Mesothelial cell of epicardium (in vitro differentiated cells): ENCODE measurements around the gene TMEM123. TPM values are rescaled to one million over a fixed set of nuclear protein-coding genes. Genes with fewer than 3 reads are reported as not detected.

ENCODE experiments used
- DNase-seq, 2 experiments: peaks; one replicate each; pipeline ENCODE4 v3.0.0; 2021; ENCODE audit warnings: low spot score in 2 of 2; ENCODE audit not compliant: unreplicated experiment in 2 of 2
- H3K27ac Mint-ChIP-seq: 2 replicates; pipeline ENCODE4 v1.8.0; 2021; ENCODE audit warnings: mixed read lengths
- H3K27me3 Mint-ChIP-seq: 2 replicates; pipeline ENCODE4 v1.8.0; 2021; ENCODE audit warnings: low read depth, mixed read lengths
- H3K36me3 Mint-ChIP-seq: 2 replicates; pipeline ENCODE4 v1.8.0; 2021; ENCODE audit warnings: mixed read lengths
- H3K4me1 Mint-ChIP-seq: 2 replicates; pipeline ENCODE4 v1.8.0; 2021; ENCODE audit warnings: mixed read lengths
- H3K4me3 Mint-ChIP-seq: 2 replicates; pipeline ENCODE4 v1.8.0; 2021; ENCODE audit warnings: mild to moderate bottlenecking, moderate library complexity, mixed read lengths
- H3K9me3 Mint-ChIP-seq: 2 replicates; pipeline ENCODE4 v1.8.0; 2021; ENCODE audit warnings: mixed read lengths
- CTCF ChIP-seq: fragments of 200-600 bp; sonication (generic); IDR thresholded peaks from one replicate; pipeline ENCODE4 v1.5.0; 2021; ENCODE audit warnings: antibody characterized with exemption; ENCODE audit not compliant: unreplicated experiment
- total RNA-seq: library from RNA; stranded (reverse); gene quantifications from 3 replicates; pipeline ENCODE4 v1.2.1, GENCODE V29; 2021

Gene TMEM123
- total RNA-seq, 1 donor from 2014 or later: 131 TPM

- Mint-ChIP-seq H3K9me3 (no peaks in the 10 kb centered on the region), H3K4me3 (no peak overlapping the region), H3K4me1 (peaks cover 30% of the 10 kb centered on the region), H3K27me3 (no peaks in the 10 kb centered on the region), H3K36me3 (no peaks in the 10 kb centered on the region), H3K27ac (no peak overlapping the region)
- no peak for TF ChIP-seq CTCF
- DNase-seq: no peak
Measured at GRCh38 chr11:102465696-102466095, 13.1 kb upstream of the TMEM123 start.

- H3K4me3 Mint-ChIP-seq: no peak overlapping the region
- no peaks in the 10 kb centered on the region for H3K36me3 Mint-ChIP-seq
- DNase-seq: no peak
- TF ChIP-seq CTCF: no peak
- H3K27me3 Mint-ChIP-seq: no peaks in the 10 kb centered on the region
- no peak overlapping the region for H3K27ac Mint-ChIP-seq
- no peaks in the 10 kb centered on the region for H3K9me3 Mint-ChIP-seq
- peaks cover 29% of the 10 kb centered on the region for H3K4me1 Mint-ChIP-seq
Measured at GRCh38 chr11:102464859-102465500, 12.4 kb upstream of the TMEM123 start.

GRCh38 chr11:102464037-102464436 is 11.5 kb upstream of the TMEM123 start:
- no peak for TF ChIP-seq CTCF
- Mint-ChIP-seq H3K4me3 (no peak overlapping the region), H3K27me3 (no peaks in the 10 kb centered on the region), H3K9me3 (no peaks in the 10 kb centered on the region), H3K36me3 (no peaks in the 10 kb centered on the region), H3K4me1 (peaks cover 21% of the 10 kb centered on the region), H3K27ac (no peak overlapping the region)
- DNase-seq: no peak

- no peaks in the 10 kb centered on the region for H3K36me3 Mint-ChIP-seq
Measured at GRCh38 chr11:102462610-102463009, 10.0 kb upstream of the TMEM123 start.

GRCh38 chr11:102459393-102459792 is 6.8 kb upstream of the TMEM123 start:
- Mint-ChIP-seq H3K4me3 (no peak overlapping the region), H3K27ac (no peak overlapping the region), H3K36me3 (no peaks in the 10 kb centered on the region), H3K27me3 (no peaks in the 10 kb centered on the region), H3K9me3 (no peaks in the 10 kb centered on the region), H3K4me1 (peaks cover 12% of the 10 kb centered on the region)
- DNase-seq: no peak
- no peak for TF ChIP-seq CTCF

More at GRCh38 chr11:102462610-102463009, 10.0 kb upstream of the TMEM123 start:
- TF ChIP-seq CTCF: no peak
- DNase-seq: no peak
- Mint-ChIP-seq H3K9me3 (no peaks in the 10 kb centered on the region), H3K4me3 (no peak overlapping the region), H3K4me1 (peaks cover 11% of the 10 kb centered on the region), H3K27me3 (no peaks in the 10 kb centered on the region), H3K27ac (no peak overlapping the region)
